ENCODE data around the gene SPATA32.

SPATA32 gene

GRCh38 chr17:45244725-45245656, 16.9 kb downstream of the SPATA32 start:
- DNase-seq: no peak

- DNase-seq: no peak
Measured at GRCh38 chr17:45243750-45244149, 18.1 kb downstream of the SPATA32 start.

- DNase-seq: no peak
Measured at GRCh38 chr17:45242029-45242414, 19.9 kb downstream of the SPATA32 start.

GRCh38 chr17:45241328-45242028, 20.4 kb downstream of the SPATA32 start:
- DNase-seq: peak; percentile 77

- DNase-seq: peak; percentile 45
Measured at GRCh38 chr17:45240905-45241327, 21.0 kb downstream of the SPATA32 start.

GRCh38 chr17:45238155-45238774, 23.6 kb downstream of the SPATA32 start:
- no peak for DNase-seq

- no peak for DNase-seq
Measured at GRCh38 chr17:45237686-45238085, 24.2 kb downstream of the SPATA32 start.

GRCh38 chr17:45236282-45236606, 25.6 kb downstream of the SPATA32 start:
- no peak for DNase-seq

- DNase-seq: peak; percentile 81
Measured at GRCh38 chr17:45235416-45236281, 26.2 kb downstream of the SPATA32 start.

GRCh38 chr17:45234641-45235415, 27.1 kb downstream of the SPATA32 start:
- peak; percentile 77 for DNase-seq

- no peak for DNase-seq
Measured at GRCh38 chr17:45233423-45233924, 28.4 kb downstream of the SPATA32 start.

GRCh38 chr17:45232514-45233422, 29.1 kb downstream of the SPATA32 start:
- DNase-seq: no peak

- peak; percentile 43 for DNase-seq
Measured at GRCh38 chr17:45231481-45232116, 30.3 kb downstream of the SPATA32 start.

- DNase-seq: peak; percentile 89
Measured at GRCh38 chr17:45230787-45231480, 31.0 kb downstream of the SPATA32 start.

- DNase-seq: no peak
Measured at GRCh38 chr17:45230410-45230786, 31.5 kb downstream of the SPATA32 start.

- no peak for DNase-seq
Measured at GRCh38 chr17:45229681-45230409, 32.0 kb downstream of the SPATA32 start.

- peak; percentile 29 for DNase-seq
Measured at GRCh38 chr17:45228763-45229539, 32.9 kb downstream of the SPATA32 start.

All from NCI-H69 (cell line).